Superior temporal gyrus (tissue), 1 donor: ENCODE data around the gene CIDEB.

Source experiments
- DNase-seq: peaks from one replicate; pipeline ENCODE4 v3.0.0-alpha.2; 2016; ENCODE audit errors: extremely low spot score

CIDEB gene

GRCh38 chr14:24255438-24255837 is 52.3 kb downstream of the CIDEB start:
- no peak for DNase-seq
